Activated T-cell treated with anti-CD3 and anti-CD28 coated beads, Interleukin-2, amount 50 U/mL, for 1 hour (primary cell): ENCODE measurements around the gene FAM151B.

Experiments
- DNase-seq: peaks from one replicate; pipeline ENCODE4 v3.0.0-alpha.2; 2020

The FAM151B gene

GRCh38 chr5:80591352-80591751, 103.5 kb downstream of the FAM151B start:
- no peak for DNase-seq

GRCh38 chr5:80592105-80592504, 104.2 kb downstream of the FAM151B start:
- no peak for DNase-seq
